LNCaP clone FGC (cell line): ENCODE measurements around the gene CRTAC1.

ENCODE experiments used
- DNase-seq: peaks from one replicate; pipeline ENCODE4 v3.0.0-alpha.2; 2011; ENCODE audit warnings: low read depth
- H3K4me3 ChIP-seq: 2 replicates; pipeline ENCODE4 v1.5.1; 2011; ENCODE audit warnings: mild to moderate bottlenecking, low read depth, low read length, control low read depth
- CTCF ChIP-seq: IDR thresholded peaks from 2 replicates; pipeline ENCODE4 v1.5.1; 2012; ENCODE audit warnings: mild to moderate bottlenecking; ENCODE audit not compliant: control insufficient read depth, insufficient read depth; ENCODE audit errors: extremely low read depth

Gene CRTAC1

DNA sequence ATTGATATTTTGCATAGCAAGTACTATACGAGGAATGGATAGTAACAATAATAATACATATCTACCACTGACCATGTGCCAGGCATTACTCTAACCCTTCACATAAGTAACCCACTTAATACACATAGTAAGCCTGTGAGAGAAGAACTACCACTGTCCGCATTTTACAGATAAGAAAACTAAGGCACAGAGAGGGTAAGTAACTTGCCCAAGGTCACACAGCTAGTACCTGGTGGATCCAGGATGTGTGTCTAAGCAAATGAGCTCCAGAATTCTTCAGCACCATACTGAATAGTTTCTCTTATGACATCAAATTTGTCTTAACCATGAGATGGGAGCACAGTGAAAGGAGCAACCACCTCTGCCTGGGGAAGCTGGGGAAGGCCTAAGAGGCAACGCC, 10.2 kb downstream of the CRTAC1 start:
- no peak for DNase-seq
- TF ChIP-seq CTCF = no peak
- no peak overlapping the region for H3K4me3 ChIP-seq

DNA sequence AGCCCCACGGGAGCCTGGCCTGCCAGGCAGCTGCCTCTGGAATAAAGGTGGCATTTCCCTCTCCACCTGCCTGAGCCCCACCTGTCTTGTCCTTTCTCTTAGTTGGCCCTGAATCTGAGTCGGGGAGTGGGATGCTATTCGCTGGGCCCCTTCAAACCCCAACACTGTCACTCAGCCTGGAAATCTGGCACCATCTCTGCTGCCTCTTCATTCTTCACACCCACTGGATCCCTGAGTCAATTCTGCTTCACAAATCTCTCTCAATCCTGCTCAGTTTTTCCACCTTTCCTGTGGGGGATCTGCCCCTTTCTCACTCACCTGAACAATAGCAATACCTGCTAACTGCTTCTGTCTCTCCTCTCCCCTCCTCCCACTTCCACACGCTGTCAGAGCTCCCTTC, 10.6 kb downstream of the CRTAC1 start:
- DNase-seq = no peak
- no peak overlapping the region for H3K4me3 ChIP-seq

GRCh38 chr10:98016772-98017475, 13.5 kb downstream of the CRTAC1 start:
- no peak for DNase-seq
- TF ChIP-seq CTCF = no peak
- H3K4me3 ChIP-seq = no peak overlapping the region

More for the DNA sequence above, 10.6 kb downstream of the CRTAC1 start:
- no peak for TF ChIP-seq CTCF

DNA sequence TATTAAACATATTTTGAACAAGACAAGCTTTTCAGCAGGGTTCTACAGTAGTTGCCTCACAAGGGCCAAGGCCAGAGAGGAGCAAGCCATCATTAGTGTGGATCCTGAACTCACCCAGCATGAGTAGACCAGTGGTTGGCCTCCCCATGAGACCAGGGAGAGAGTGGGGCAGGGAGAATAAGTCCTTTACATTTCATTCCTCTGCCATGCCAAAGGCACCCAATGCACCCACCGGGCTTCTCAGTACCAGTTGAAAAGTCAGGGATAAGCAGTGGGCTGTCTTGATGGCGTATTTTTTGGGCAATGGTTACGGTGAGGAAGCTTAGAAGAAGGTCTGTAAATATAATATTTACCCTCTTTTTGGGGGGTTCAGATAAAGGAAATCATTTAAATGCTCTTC, 16.6 kb downstream of the CRTAC1 start:
- no peak for TF ChIP-seq CTCF
- DNase-seq = no peak
- H3K4me3 ChIP-seq = no peak overlapping the region

GRCh38 chr10:98013122-98013521, 17.3 kb downstream of the CRTAC1 start:
- DNase-seq = no peak
- no peak overlapping the region for H3K4me3 ChIP-seq
- TF ChIP-seq CTCF = no peak

DNA sequence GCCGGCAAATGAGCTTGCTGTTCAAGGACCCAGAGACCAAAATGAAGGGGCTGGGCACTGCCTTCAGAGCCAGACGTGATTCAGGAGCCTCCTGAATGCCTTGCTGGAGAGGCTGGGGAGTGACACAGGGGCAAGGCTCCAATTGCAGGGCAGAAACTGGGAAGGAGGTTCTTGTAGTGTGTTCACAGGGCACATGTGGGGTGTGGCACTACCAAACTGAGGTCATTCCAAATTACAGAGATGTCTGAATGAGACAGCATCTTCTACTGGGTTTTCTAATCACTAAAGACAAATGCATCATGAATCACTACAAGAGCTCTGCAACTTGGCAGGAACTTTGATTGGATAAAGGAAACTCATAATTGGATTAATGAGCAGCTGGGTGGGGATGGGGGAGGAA, 17.8 kb downstream of the CRTAC1 start:
- no peak for DNase-seq
- H3K4me3 ChIP-seq = no peak overlapping the region
- TF ChIP-seq CTCF = no peak
